Measurements from ENCODE around the gene LRRN2. TPM values are rescaled to one million over a fixed set of nuclear protein-coding genes. Genes with fewer than 3 reads are reported as not detected.

The LRRN2 gene
- total RNA-seq, 1 donor from 2014 or later, result 3.9 TPM

DNA sequence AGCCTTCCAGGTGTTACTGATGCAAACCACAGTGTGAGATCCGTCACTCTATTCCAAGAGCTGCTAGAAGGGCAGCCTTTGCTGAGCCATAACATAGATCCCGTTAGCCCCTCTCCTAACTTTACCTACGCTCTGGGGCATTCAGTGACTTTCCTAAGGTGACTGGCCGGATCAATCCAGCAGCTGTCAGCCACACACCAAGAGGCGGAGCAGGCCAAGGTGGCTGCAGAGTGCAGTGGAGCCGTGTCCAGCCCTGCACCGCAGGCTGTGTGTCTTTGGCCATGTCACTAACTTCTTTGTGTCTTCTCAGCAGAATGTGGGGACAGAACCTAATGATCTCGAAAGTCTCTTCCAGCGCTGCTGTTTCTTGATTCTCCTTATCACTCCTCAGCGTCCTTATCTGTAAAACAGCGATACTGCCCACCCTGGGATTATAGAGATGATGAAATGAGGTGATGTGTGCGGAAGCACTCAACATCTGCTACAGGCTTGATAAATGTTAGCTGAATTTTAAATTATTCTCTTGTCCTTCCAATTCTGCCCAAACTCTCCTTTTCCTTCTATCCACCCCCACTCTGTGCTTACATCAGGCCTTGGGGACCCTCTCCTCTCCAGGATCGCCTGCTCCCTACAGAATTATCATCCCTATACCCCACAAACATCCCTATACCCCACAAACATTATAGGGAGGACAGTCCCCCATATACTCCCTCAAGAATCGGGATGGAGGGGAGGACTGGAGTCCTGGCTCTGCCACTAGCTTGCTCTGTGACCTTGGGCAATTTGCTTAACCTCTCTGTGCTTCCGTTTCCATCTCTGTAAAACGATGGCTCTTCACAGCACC, 25.8 kb upstream of the LRRN2 start:
- Mint-ChIP-seq H3K9me3 (no peaks in the 10 kb centered on the region), H3K36me3 (no peaks in the 10 kb centered on the region), H3K4me3 (no peak overlapping the region), H3K27me3 (ENCODE audit: low read depth) (peaks cover 90% of the 10 kb centered on the region), H3K4me1 (peaks cover 12% of the 10 kb centered on the region), H3K27ac (no peak overlapping the region)
- TF ChIP-seq, protein P1, sequence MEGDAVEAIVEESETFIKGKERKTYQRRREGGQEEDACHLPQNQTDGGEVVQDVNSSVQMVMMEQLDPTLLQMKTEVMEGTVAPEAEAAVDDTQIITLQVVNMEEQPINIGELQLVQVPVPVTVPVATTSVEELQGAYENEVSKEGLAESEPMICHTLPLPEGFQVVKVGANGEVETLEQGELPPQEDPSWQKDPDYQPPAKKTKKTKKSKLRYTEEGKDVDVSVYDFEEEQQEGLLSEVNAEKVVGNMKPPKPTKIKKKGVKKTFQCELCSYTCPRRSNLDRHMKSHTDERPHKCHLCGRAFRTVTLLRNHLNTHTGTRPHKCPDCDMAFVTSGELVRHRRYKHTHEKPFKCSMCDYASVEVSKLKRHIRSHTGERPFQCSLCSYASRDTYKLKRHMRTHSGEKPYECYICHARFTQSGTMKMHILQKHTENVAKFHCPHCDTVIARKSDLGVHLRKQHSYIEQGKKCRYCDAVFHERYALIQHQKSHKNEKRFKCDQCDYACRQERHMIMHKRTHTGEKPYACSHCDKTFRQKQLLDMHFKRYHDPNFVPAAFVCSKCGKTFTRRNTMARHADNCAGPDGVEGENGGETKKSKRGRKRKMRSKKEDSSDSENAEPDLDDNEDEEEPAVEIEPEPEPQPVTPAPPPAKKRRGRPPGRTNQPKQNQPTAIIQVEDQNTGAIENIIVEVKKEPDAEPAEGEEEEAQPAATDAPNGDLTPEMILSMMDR (IDR thresholded peaks at IDR 0.05; ENCODE audit: unreplicated experiment), result no peak
- DNase-seq (ENCODE audit: low spot score in 2 of 2, unreplicated experiment in 2 of 2), result no peak

DNA sequence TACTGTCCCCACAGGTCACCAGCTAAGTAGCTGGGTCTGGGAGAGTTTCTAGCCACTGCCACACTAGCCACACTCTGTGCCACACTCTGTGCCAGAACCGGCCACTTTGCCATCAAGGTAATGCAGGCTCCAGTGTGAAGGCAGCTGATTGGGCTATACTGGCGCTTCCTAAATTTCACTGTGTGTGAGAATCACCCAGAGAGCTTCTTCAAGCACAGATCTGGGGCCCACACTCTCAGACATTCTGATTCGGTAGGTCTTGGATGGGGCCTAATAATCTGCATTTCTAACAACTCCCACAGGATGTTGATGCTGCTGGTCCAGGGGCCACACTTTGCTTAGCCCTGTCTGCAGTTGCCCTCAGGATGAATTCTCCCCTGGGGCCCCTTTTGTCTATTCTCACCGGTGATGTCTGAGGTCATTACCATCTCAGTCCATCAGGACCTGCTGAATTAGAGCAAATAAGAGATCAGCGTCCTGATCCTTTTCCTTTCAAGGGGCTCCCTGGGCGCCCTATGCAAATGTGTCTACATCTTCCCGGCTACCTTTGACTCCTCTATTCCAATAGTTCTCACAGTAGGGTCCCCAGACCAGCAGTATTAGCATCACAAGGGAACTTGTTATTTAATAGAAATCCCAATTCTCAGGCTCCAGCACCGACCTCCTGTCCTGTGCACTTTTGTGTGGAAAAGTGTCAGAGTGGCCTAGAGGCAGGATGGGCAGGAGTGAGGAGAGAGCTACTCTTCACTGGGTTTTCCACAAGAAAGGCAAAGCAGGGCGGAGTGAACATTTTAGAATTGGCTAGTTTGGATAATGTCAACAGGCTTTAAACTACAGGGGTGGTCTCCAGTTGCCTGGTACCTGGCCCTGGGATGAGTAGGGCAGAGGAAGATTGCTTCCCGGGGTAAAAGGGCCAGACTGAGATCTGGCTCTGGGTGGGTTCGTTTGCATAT, 24.7 kb upstream of the LRRN2 start:
- H3K9me3 Mint-ChIP-seq, result no peaks in the 10 kb centered on the region
- DNase-seq (ENCODE audit: low spot score in 2 of 2, unreplicated experiment in 2 of 2), result no peak
- H3K27me3 Mint-ChIP-seq (ENCODE audit: low read depth), result peaks cover 90% of the 10 kb centered on the region
- no peaks in the 10 kb centered on the region for H3K36me3 Mint-ChIP-seq
- TF ChIP-seq, protein P1 (IDR thresholded peaks at IDR 0.05; ENCODE audit: unreplicated experiment), result no peak
- H3K4me3 Mint-ChIP-seq, result no peak overlapping the region
- peaks cover 16% of the 10 kb centered on the region for H3K4me1 Mint-ChIP-seq
- H3K27ac Mint-ChIP-seq, result no peak overlapping the region

DNA sequence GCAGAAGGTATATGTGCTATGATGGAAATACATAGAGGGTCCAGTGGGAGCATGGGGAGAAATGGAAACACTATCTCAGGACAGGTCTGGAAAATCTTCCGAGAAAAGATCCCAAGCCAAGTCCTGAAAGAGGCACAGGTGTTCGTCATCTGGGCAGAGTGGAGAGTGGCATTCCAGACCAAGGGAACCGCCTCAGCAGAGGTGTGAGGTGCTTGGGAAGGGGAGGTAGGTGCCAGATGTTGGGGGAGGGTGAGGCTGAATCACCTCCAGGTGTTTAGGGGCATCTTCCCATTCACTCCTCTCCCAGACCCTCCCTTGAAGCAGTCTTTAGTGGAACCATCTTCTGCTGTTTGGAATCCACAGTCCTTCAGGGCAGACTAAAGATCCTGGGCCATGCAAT, 23.5 kb upstream of the LRRN2 start:
- Mint-ChIP-seq H3K27ac (no peak overlapping the region), H3K27me3 (ENCODE audit: low read depth) (peaks cover 80% of the 10 kb centered on the region), H3K9me3 (no peaks in the 10 kb centered on the region), H3K36me3 (no peaks in the 10 kb centered on the region), H3K4me1 (peaks cover 14% of the 10 kb centered on the region), H3K4me3 (no peak overlapping the region)
- TF ChIP-seq, protein P1 (IDR thresholded peaks at IDR 0.05; ENCODE audit: unreplicated experiment), result no peak
- DNase-seq (ENCODE audit: low spot score in 2 of 2, unreplicated experiment in 2 of 2), result no peak

DNA sequence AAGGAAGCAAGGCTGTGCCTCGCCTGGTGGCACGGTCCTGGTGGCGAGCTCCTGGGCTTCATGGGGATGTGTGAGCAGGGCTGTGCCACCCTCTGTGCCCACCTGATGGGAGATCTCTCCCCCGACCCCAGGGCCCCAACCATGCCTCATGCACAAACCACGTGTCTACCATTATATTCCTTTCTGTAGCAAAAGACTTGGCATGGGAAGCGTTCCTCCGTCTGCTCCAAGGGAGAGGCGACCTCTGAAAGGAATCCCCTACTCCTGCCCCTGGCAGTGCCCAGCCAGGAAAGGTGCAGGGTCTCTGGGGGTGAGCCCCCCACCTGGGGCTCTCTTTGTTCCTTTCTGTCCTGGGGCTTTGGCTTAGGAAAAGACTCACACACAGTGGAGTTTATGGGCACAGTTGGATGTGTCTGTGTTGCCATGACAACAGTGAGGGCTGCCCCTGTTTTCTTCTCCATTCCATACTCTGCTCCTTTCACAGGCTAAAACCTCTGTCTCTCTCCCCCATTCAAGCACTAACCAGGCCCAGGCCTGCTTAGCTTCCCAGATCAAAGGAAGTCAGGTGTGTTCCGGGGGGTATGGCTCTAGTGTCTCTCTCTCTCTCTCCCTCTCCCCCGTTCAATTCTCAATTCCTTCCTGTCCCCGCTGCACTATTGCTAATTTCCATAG, 21.4 kb upstream of the LRRN2 start:
- DNase-seq (ENCODE audit: low spot score in 2 of 2, unreplicated experiment in 2 of 2), result no peak
- Mint-ChIP-seq H3K9me3 (no peaks in the 10 kb centered on the region), H3K36me3 (no peaks in the 10 kb centered on the region), H3K4me1 (peaks cover 19% of the 10 kb centered on the region), H3K27me3 (ENCODE audit: low read depth) (peaks cover 67% of the 10 kb centered on the region), H3K4me3 (no peak overlapping the region), H3K27ac (no peak overlapping the region)
- TF ChIP-seq, protein P1 (IDR thresholded peaks at IDR 0.05; ENCODE audit: unreplicated experiment), result no peak

All from mesothelial cell of epicardium (in vitro differentiated cells).